CD4-positive, alpha-beta T cell (primary cell): Measurements from ENCODE around the gene OR2T8. TPM values are rescaled to one million over a fixed set of nuclear protein-coding genes. Genes with fewer than 3 reads are reported as not detected.

ENCODE experiments used
- ATAC-seq: fragments of 200-7000 bp; cut with Tn5 transposase; one replicate; pipeline ENCODE4 v1.10.0; 2022; ENCODE audit warnings: mild to moderate bottlenecking; ENCODE audit not compliant: poor library complexity
- CTCF ChIA-PET: fragments of 350-600 bp; sonication (Branson Sonifier 250); formaldehyde crosslinking; loops from one replicate; lab custom pipeline; 2021; ENCODE audit warnings: antibody characterized with exemption, inconsistent platforms; lab: Charles Lee
- POLR2A ChIA-PET: fragments of 350-600 bp; sonication (Branson Sonifier 250); formaldehyde crosslinking; loops from one replicate; lab custom pipeline; 2021; ENCODE audit warnings: antibody characterized with exemption, inconsistent platforms; lab: Charles Lee
- DNase-seq, 14 experiments: peaks; one replicate each; pipeline ENCODE4 v3.0.0-alpha.2; 2013 to 2020; ENCODE audit warnings: mixed read lengths in 2 of 14
- H3K27ac ChIP-seq, 2 donors: one replicate each; pipeline versions ENCODE4 v1.5.1 to v1.7.0; 2013; ENCODE audit warnings: low read length in 2 of 2, low read depth in 1 of 2, mild to moderate bottlenecking in 1 of 2
- H3K27me3 ChIP-seq, 2 experiments: 1 replicate in 1 of 2; 2 replicates in 1 of 2; pipeline versions ENCODE4 v1.6.1 to v1.7.0; 2013; ENCODE audit warnings: low read length in 2 of 2, control low read depth in 1 of 2, mild to moderate bottlenecking in 1 of 2, moderate library complexity in 1 of 2; ENCODE audit not compliant: insufficient read depth in 2 of 2, control insufficient read depth in 1 of 2
- H3K36me3 ChIP-seq: one replicate; pipeline ENCODE4 v1.6.1; 2013; ENCODE audit warnings: low read length, control low read depth; ENCODE audit not compliant: insufficient read depth
- H3K4me1 ChIP-seq: one replicate; pipeline ENCODE4 v1.6.1; 2013; ENCODE audit warnings: low read length, control low read depth; ENCODE audit not compliant: insufficient read depth
- H3K4me3 ChIP-seq: one replicate; pipeline ENCODE4 v1.5.1; 2013; ENCODE audit warnings: mild to moderate bottlenecking, low read length, moderate library complexity
- H3K9me3 ChIP-seq, 2 experiments: 1 replicate in 1 of 2; 2 replicates in 1 of 2; pipeline versions ENCODE4 v1.6.1 to v1.7.0; 2013; ENCODE audit warnings: low read length in 2 of 2, mild to moderate bottlenecking in 2 of 2, control low read depth in 1 of 2, moderate library complexity in 1 of 2; ENCODE audit not compliant: control insufficient read depth in 1 of 2, insufficient read depth in 1 of 2
- H3K27ac Mint-ChIP-seq: one replicate; pipeline ENCODE4 v1.8.0; 2020; ENCODE audit warnings: mixed read lengths
- H3K27me3 Mint-ChIP-seq: one replicate; pipeline ENCODE4 v1.8.0; 2021; ENCODE audit warnings: mixed read lengths
- H3K36me3 Mint-ChIP-seq: one replicate; pipeline ENCODE4 v1.8.0; 2021; ENCODE audit warnings: low read depth, mixed read lengths
- H3K4me1 Mint-ChIP-seq: one replicate; pipeline ENCODE4 v1.8.0; 2021; ENCODE audit warnings: low read depth, mixed read lengths
- H3K4me3 Mint-ChIP-seq: one replicate; pipeline ENCODE4 v1.8.0; 2020; ENCODE audit warnings: mild to moderate bottlenecking, mixed read lengths
- H3K9me3 Mint-ChIP-seq: one replicate; pipeline ENCODE4 v1.8.0; 2020; ENCODE audit warnings: mixed read lengths
- intact Hi-C, 2 experiments: fragments of 100-400 bp; cut with DNase I in 1 of 2; cut with micrococcal nuclease in 1 of 2; formaldehyde crosslinking; loops; one replicate each; pipeline versions ENCODE4 v1.15.1 to v1.9.0; 2023 to 2025; cut with DNase I, micrococcal nuclease
- total RNA-seq, 174 experiments: library from RNA in 2 of 174; stranded (reverse) in 2 of 174; gene quantifications; one replicate each; pipeline ENCODE4 v1.2.3 and lab custom pipeline; 2021 to 2026
- TF ChIP-seq, protein P1 (sequence below): fragments of 200-600 bp; IDR thresholded peaks from one replicate; pipeline ENCODE4 v1.8.0; 2022; ENCODE audit warnings: antibody characterized with exemption, mild to moderate bottlenecking

The OR2T8 gene
- total RNA-seq, 2 experiments from 2014 or later, result 0.25 TPM; not detected in 1

DNA sequence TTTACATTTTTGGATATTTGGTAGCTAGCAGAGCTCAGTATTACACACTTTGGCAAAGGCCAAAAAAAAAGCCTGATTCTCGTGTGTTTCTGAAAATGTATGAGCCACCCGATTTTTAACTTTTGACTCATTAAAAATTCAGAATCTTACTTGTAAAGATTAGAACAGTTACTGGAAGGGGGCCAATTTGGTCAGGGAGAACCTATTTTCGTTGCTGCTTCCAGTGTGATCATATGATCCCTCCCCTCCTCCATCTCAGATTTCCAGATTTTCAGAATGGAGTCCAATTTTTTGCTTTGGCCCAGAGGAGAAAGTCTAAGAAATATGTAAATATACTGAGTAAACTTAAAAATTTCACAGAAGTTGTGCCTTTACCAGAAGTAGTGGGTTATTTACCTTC is 41.7 kb downstream of the OR2T8 start:
- CTCF ChIA-PET, result no interaction called here
- Histone ChIP-seq H3K9me3 (no peaks in the 10 kb centered on the region), H3K4me3 (no peak overlapping the region), H3K36me3 (no peaks in the 10 kb centered on the region), H3K4me1 (no peaks in the 10 kb centered on the region), H3K27me3 (no peaks in the 10 kb centered on the region), H3K27ac (no peak overlapping the region)
- Mint-ChIP-seq H3K4me3 (no peak overlapping the region), H3K27me3 (no peaks in the 10 kb centered on the region), H3K27ac (no peak overlapping the region), H3K9me3 (no peaks in the 10 kb centered on the region), H3K4me1 (no peaks in the 10 kb centered on the region), H3K36me3 (peaks cover 9% of the 10 kb centered on the region)
- no peak for ATAC-seq
- POLR2A ChIA-PET, result no interaction called here
- TF ChIP-seq, protein P1, sequence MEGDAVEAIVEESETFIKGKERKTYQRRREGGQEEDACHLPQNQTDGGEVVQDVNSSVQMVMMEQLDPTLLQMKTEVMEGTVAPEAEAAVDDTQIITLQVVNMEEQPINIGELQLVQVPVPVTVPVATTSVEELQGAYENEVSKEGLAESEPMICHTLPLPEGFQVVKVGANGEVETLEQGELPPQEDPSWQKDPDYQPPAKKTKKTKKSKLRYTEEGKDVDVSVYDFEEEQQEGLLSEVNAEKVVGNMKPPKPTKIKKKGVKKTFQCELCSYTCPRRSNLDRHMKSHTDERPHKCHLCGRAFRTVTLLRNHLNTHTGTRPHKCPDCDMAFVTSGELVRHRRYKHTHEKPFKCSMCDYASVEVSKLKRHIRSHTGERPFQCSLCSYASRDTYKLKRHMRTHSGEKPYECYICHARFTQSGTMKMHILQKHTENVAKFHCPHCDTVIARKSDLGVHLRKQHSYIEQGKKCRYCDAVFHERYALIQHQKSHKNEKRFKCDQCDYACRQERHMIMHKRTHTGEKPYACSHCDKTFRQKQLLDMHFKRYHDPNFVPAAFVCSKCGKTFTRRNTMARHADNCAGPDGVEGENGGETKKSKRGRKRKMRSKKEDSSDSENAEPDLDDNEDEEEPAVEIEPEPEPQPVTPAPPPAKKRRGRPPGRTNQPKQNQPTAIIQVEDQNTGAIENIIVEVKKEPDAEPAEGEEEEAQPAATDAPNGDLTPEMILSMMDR, result no peak
- DNase-seq, result no peak
- intact Hi-C loops, result no loop called here

DNA sequence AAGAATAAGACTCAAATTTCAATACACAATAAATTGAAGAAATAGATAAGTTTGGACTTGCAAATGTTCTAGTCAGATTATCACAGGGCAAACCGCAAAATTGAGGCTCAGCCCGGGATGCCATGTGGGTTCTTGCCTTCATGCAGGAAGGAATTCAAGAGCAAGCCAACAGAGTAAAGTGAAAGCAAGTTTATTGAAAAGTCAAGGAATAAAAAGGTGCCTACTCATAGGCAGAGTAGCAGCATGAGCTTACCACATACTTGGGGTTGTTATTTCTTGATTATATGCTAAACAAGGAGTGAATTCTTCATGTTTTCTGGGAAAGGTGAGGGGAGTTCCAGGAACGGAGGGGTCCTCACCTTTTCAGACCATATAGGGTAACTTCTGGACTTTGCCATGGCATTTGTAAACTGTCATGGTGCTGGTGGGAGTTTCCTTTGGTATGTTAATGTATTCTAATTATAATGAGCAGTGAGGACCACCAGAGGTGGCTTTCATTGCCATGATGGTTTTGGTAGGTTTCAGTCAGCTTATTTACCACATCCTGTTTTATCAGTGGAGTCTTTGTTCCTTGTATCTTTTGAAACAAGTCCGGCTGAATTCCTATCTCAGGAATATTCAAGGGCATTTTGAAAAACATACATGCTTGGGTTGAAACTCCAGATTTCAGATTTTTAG is 43.0 kb downstream of the OR2T8 start:
- TF ChIP-seq, protein P1, result no peak
- Histone ChIP-seq H3K9me3 (peaks cover 0 to 8% of the 10 kb centered on the region in 2 experiments), H3K4me3 (no peak overlapping the region), H3K27ac (no peak overlapping the region), H3K4me1 (no peaks in the 10 kb centered on the region), H3K36me3 (no peaks in the 10 kb centered on the region), H3K27me3 (no peaks in the 10 kb centered on the region)
- ATAC-seq (no peak), DNase-seq (no peak)
- intact Hi-C loops, result no loop called here
- Mint-ChIP-seq H3K4me3 (no peak overlapping the region), H3K4me1 (no peaks in the 10 kb centered on the region), H3K36me3 (peaks cover 9% of the 10 kb centered on the region), H3K9me3 (no peaks in the 10 kb centered on the region), H3K27ac (no peak overlapping the region), H3K27me3 (no peaks in the 10 kb centered on the region)
- POLR2A ChIA-PET, result no interaction called here
- CTCF ChIA-PET, result no interaction called here

DNA sequence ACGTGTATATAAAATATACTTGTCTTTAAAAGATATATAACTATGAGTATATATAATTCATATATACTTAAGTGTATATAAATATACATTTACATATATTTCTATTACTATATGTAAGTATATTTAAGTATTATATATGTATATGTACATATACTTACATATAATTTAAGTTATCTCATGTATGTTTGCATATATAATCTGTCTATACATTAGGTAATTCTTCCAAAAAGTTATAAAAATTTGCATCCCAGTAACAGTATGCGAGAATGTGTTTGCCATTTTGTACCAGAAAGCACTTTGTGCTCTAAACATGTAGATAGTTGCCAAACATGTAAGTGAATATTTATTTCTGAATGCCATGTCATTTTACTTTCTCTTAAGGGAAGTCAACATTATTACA is 44.9 kb downstream of the OR2T8 start, which contains the start of gene OR2AK2:
OR2AK2 (plus strand) TSS at position 301 of the 400 bp plus-strand sequence. CDS start 144 bp downstream, outside the sequence.
- Mint-ChIP-seq H3K9me3 (no peaks in the 10 kb centered on the region), H3K27me3 (no peaks in the 10 kb centered on the region), H3K36me3 (peaks cover 9% of the 10 kb centered on the region), H3K4me3 (no peak within 1 kb of the TSS), H3K4me1 (no peaks in the 10 kb centered on the region), H3K27ac (no peak within 1 kb of the TSS)
- no peaks in the 10 kb centered on the region for H3K27me3 ChIP-seq
- no peak for DNase-seq
- ChIA-PET POLR2A (no interaction called here), CTCF (no interaction called here)
- no peak within 1 kb of the TSS for H3K4me3 ChIP-seq
- no peak within 1 kb of the TSS for H3K27ac ChIP-seq
- TF ChIP-seq, protein P1, result no peak
- no peak for ATAC-seq
- H3K36me3 ChIP-seq, result no peaks in the 10 kb centered on the region
- H3K9me3 ChIP-seq, result peaks cover 0 to 8% of the 10 kb centered on the region in 2 experiments
- intact Hi-C loops, result no loop called here
- H3K4me1 ChIP-seq, result no peaks in the 10 kb centered on the region
